Mesodermal cell (in vitro differentiated cells): ENCODE data around the gene OSBPL6.
A peak's percentile ranks its signal among the peaks of the same experiment; 100 is the strongest.

Experiments
- H3K27ac ChIP-seq: 2 replicates; pipeline ENCODE4 v1.7.0; 2013; ENCODE audit warnings: mild to moderate bottlenecking, low read depth, low read length, moderate library complexity; ENCODE audit not compliant: severe bottlenecking
- H3K36me3 ChIP-seq: 2 replicates; pipeline ENCODE4 v1.7.1; 2013; ENCODE audit warnings: mild to moderate bottlenecking, low read length, moderate library complexity; ENCODE audit not compliant: control insufficient read depth, insufficient read depth
- H3K4me1 ChIP-seq: one replicate; pipeline ENCODE4 v1.7.1; 2013; ENCODE audit warnings: mild to moderate bottlenecking, low read length; ENCODE audit not compliant: insufficient read depth, control insufficient read depth, poor library complexity, severe bottlenecking
- H3K4me3 ChIP-seq: 2 replicates; pipeline ENCODE4 v1.7.0; 2013; ENCODE audit warnings: low read length, control low read depth, mild to moderate bottlenecking; ENCODE audit not compliant: insufficient read depth, poor library complexity, severe bottlenecking; ENCODE audit errors: extremely low read depth
- H3K9me3 ChIP-seq: 2 replicates; pipeline ENCODE4 v1.7.1; 2013; ENCODE audit warnings: mild to moderate bottlenecking, low read length, moderate library complexity; ENCODE audit not compliant: control insufficient read depth
- WGBS, 2 experiments: methylation state at CpG; one replicate each; pipeline ENCODE4 v1.1.5; 2013; ENCODE audit warnings: missing lambda C conversion rate in 2 of 2; ENCODE audit not compliant: insufficient coverage in 2 of 2; 5-methylcytosine and 5-hydroxymethylcytosine counted together

The OSBPL6 gene

GRCh38 chr2:178237488-178238153, 43.3 kb downstream of the OSBPL6 start:
- H3K27ac ChIP-seq: no peak overlapping the region
- WGBS, 2 experiments: 78 to 100% methylated on average over 1 of the region's 1 CpG
- no peak overlapping the region for H3K4me3 ChIP-seq
- no peaks in the 10 kb centered on the region for H3K36me3 ChIP-seq
- H3K9me3 ChIP-seq: no peaks in the 10 kb centered on the region
- H3K4me1 ChIP-seq: peaks cover 6% of the 10 kb centered on the region

- Histone ChIP-seq H3K4me3 (no peak overlapping the region), H3K9me3 (no peaks in the 10 kb centered on the region), H3K27ac (no peak overlapping the region), H3K36me3 (no peaks in the 10 kb centered on the region), H3K4me1 (peaks cover 6% of the 10 kb centered on the region)
- 89 to 100% methylated on average over 2 to 4 of the region's 4 CpGs for WGBS, 2 experiments
These were observed 43.8 kb downstream of the OSBPL6 start for GRCh38 chr2:178238154-178238521.

GRCh38 chr2:178238750-178239149, 44.4 kb downstream of the OSBPL6 start:
- Histone ChIP-seq H3K9me3 (no peaks in the 10 kb centered on the region), H3K4me3 (no peak overlapping the region), H3K27ac (no peak overlapping the region), H3K36me3 (no peaks in the 10 kb centered on the region), H3K4me1 (peaks cover 6% of the 10 kb centered on the region)
- WGBS, 2 experiments: 92% methylated on average over 2 of the region's 2 CpGs

GRCh38 chr2:178241844-178242551, 47.7 kb downstream of the OSBPL6 start:
- 80 to 83% methylated on average over 1 of the region's 5 CpGs for WGBS, 2 experiments
- Histone ChIP-seq H3K9me3 (no peaks in the 10 kb centered on the region), H3K36me3 (no peaks in the 10 kb centered on the region), H3K4me3 (no peak overlapping the region), H3K27ac (peak overlapping the region; percentile 23), H3K4me1 (peaks cover 6% of the 10 kb centered on the region)

GRCh38 chr2:178242552-178242883, 48.2 kb downstream of the OSBPL6 start:
- H3K9me3 ChIP-seq: no peaks in the 10 kb centered on the region
- H3K27ac ChIP-seq: no peak overlapping the region
- WGBS, 2 experiments: no CpG with 5 or more reads among the region's 2 CpGs
- H3K4me3 ChIP-seq: no peak overlapping the region
- peaks cover under 1% of the 10 kb centered on the region for H3K4me1 ChIP-seq
- H3K36me3 ChIP-seq: no peaks in the 10 kb centered on the region

- Histone ChIP-seq H3K27ac (no peak overlapping the region), H3K36me3 (no peaks in the 10 kb centered on the region), H3K4me1 (no peaks in the 10 kb centered on the region), H3K4me3 (no peak overlapping the region), H3K9me3 (no peaks in the 10 kb centered on the region)
- whole genome bisulfite sequencing, 2 experiments: 57 to 90% methylated on average over 1 of the region's 1 CpG
These were observed 49.6 kb downstream of the OSBPL6 start for GRCh38 chr2:178243961-178244360.

- no peaks in the 10 kb centered on the region for H3K4me1 ChIP-seq
- H3K9me3 ChIP-seq: no peaks in the 10 kb centered on the region
- no peak overlapping the region for H3K4me3 ChIP-seq
- H3K36me3 ChIP-seq: no peaks in the 10 kb centered on the region
- 91 to 92% methylated on average over 5 to 6 of the region's 7 CpGs for WGBS, 2 experiments
- no peak overlapping the region for H3K27ac ChIP-seq
These were observed 50.5 kb downstream of the OSBPL6 start for GRCh38 chr2:178244777-178245176.

- no peaks in the 10 kb centered on the region for H3K4me1 ChIP-seq
- H3K27ac ChIP-seq: no peak overlapping the region
- WGBS, 2 experiments: 80 to 86% methylated on average over 1 of the region's 2 CpGs
These were observed 52.4 kb downstream of the OSBPL6 start for GRCh38 chr2:178246696-178247095.

GRCh38 chr2:178247250-178247649, 52.9 kb downstream of the OSBPL6 start:
- Histone ChIP-seq H3K27ac (no peak overlapping the region), H3K9me3 (no peaks in the 10 kb centered on the region), H3K4me1 (no peaks in the 10 kb centered on the region), H3K4me3 (no peak overlapping the region), H3K36me3 (no peaks in the 10 kb centered on the region)
- 60 to 82% methylated on average over 1 of the region's 1 CpG for WGBS, 2 experiments

More at GRCh38 chr2:178246696-178247095, 52.4 kb downstream of the OSBPL6 start:
- Histone ChIP-seq H3K36me3 (no peaks in the 10 kb centered on the region), H3K9me3 (no peaks in the 10 kb centered on the region), H3K4me3 (no peak overlapping the region)

GRCh38 chr2:178250429-178250828, 56.1 kb downstream of the OSBPL6 start:
- Histone ChIP-seq H3K4me1 (no peaks in the 10 kb centered on the region), H3K4me3 (no peak overlapping the region), H3K9me3 (no peaks in the 10 kb centered on the region), H3K36me3 (no peaks in the 10 kb centered on the region), H3K27ac (no peak overlapping the region)
- 75 to 78% methylated on average over 4 to 6 of the region's 6 CpGs for WGBS, 2 experiments
